Measurements from ENCODE around the gene GOLT1B. TPM values are rescaled to one million over a fixed set of nuclear protein-coding genes. Genes with fewer than 3 reads are reported as not detected.

GOLT1B gene
- total RNA-seq, 1 experiment from 2014 or later, result 19.0 TPM

- no peaks in the 10 kb centered on the region for H3K9me2 ChIP-seq (replicated peaks; ENCODE audit: low read length)
- H3F3A ChIP-seq (ENCODE audit: low read length, unreplicated experiment), result no peaks in the 10 kb centered on the region
- no peaks in the 10 kb centered on the region for H3K27me3 ChIP-seq (ENCODE audit: low read length)
- no TSS peak for BruUV-seq (replicated peaks)
- intact Hi-C loops (cut with micrococcal nuclease), result no loop called here
- H3K9me3 ChIP-seq (ENCODE audit: low read length), result no peaks in the 10 kb centered on the region
- H2AFZ ChIP-seq (ENCODE audit: low read length), result no peak overlapping the region
- H3K9ac ChIP-seq (ENCODE audit: low read length), result no peak overlapping the region
- DNase-seq (no peak), ATAC-seq (no peak)
- ChIA-PET POLR2A (ENCODE audit: unreplicated experiment) (no interaction called here), CTCF (no interaction called here)
- H3K36me3 ChIP-seq (ENCODE audit: low read depth, low read length), result peaks cover 7% of the 10 kb centered on the region
- TF ChIP-seq CTCF (conservative IDR thresholded peaks at IDR 0.05; ENCODE audit: low read depth, low read length) (no peak), EZH2 (IDR thresholded peaks at IDR 0.05; ENCODE audit: low read length, unreplicated experiment) (no peak), EZH2phosphoT487 (IDR thresholded peaks at IDR 0.05; ENCODE audit: borderline replicate concordance, low read length) (no peak)
- H4K20me1 ChIP-seq (ENCODE audit: low read length), result peaks cover 23% of the 10 kb centered on the region
- H3K4me3 ChIP-seq (ENCODE audit: low read length), result no peak overlapping the region
- H3K79me2 ChIP-seq (ENCODE audit: low read length), result peaks cover 49% of the 10 kb centered on the region
- H3K4me1 ChIP-seq (ENCODE audit: insufficient read depth, low read length), result peaks cover 8% of the 10 kb centered on the region
- H3K27ac ChIP-seq (ENCODE audit: low read length), result no peak overlapping the region
- no peak overlapping the region for H3K4me2 ChIP-seq (ENCODE audit: low read length)
Observed at GRCh38 chr12:21507849-21508248, 6.3 kb downstream of the GOLT1B start.

- ChIA-PET CTCF (no interaction called here), POLR2A (ENCODE audit: unreplicated experiment) (no interaction called here)
- H3K4me3 ChIP-seq (ENCODE audit: low read length), result no peak overlapping the region
- no peak overlapping the region for H3K9ac ChIP-seq (ENCODE audit: low read length)
- intact Hi-C loops (cut with micrococcal nuclease), result no loop called here
- no peaks in the 10 kb centered on the region for H3F3A ChIP-seq (ENCODE audit: low read length, unreplicated experiment)
- peaks cover 7% of the 10 kb centered on the region for H3K36me3 ChIP-seq (ENCODE audit: low read depth, low read length)
- H2AFZ ChIP-seq (ENCODE audit: low read length), result no peak overlapping the region
- H3K9me3 ChIP-seq (ENCODE audit: low read length), result no peaks in the 10 kb centered on the region
- H4K20me1 ChIP-seq (ENCODE audit: low read length), result peaks cover 9% of the 10 kb centered on the region; the same call in 1 of the 2 replicates
- no peak for ATAC-seq
- H3K79me2 ChIP-seq (ENCODE audit: low read length), result peaks cover 30% of the 10 kb centered on the region
- no peak for TF ChIP-seq CTCF (conservative IDR thresholded peaks at IDR 0.05; ENCODE audit: low read depth, low read length)
- no peak for TF ChIP-seq EZH2 (IDR thresholded peaks at IDR 0.05; ENCODE audit: low read length, unreplicated experiment)
- no peak for TF ChIP-seq EZH2phosphoT487 (IDR thresholded peaks at IDR 0.05; ENCODE audit: borderline replicate concordance, low read length)
- H3K27me3 ChIP-seq (ENCODE audit: low read length), result no peaks in the 10 kb centered on the region
- no peaks in the 10 kb centered on the region for H3K9me2 ChIP-seq (replicated peaks; ENCODE audit: low read length)
- no peak overlapping the region for H3K4me2 ChIP-seq (ENCODE audit: low read length)
- BruUV-seq (replicated peaks), result no TSS peak
- no peak for DNase-seq
- no peaks in the 10 kb centered on the region for H3K4me1 ChIP-seq (ENCODE audit: insufficient read depth, low read length)
- H3K27ac ChIP-seq (ENCODE audit: low read length), result no peak overlapping the region
Observed at GRCh38 chr12:21509768-21510167, 8.2 kb downstream of the GOLT1B start.

- no TSS peak for BruUV-seq (replicated peaks)
- no peak overlapping the region for H3K4me3 ChIP-seq (ENCODE audit: low read length)
- no peaks in the 10 kb centered on the region for H3F3A ChIP-seq (ENCODE audit: low read length, unreplicated experiment)
- no peaks in the 10 kb centered on the region for H3K27me3 ChIP-seq (ENCODE audit: low read length)
- H3K4me1 ChIP-seq (ENCODE audit: insufficient read depth, low read length), result no peaks in the 10 kb centered on the region
- no peak overlapping the region for H3K4me2 ChIP-seq (ENCODE audit: low read length)
- DNase-seq, result no peak
- no peak for TF ChIP-seq CTCF (conservative IDR thresholded peaks at IDR 0.05; ENCODE audit: low read depth, low read length)
- TF ChIP-seq EZH2 (IDR thresholded peaks at IDR 0.05; ENCODE audit: low read length, unreplicated experiment), result no peak
- TF ChIP-seq EZH2phosphoT487 (IDR thresholded peaks at IDR 0.05; ENCODE audit: borderline replicate concordance, low read length), result no peak
- no peaks in the 10 kb centered on the region for H3K9me2 ChIP-seq (replicated peaks; ENCODE audit: low read length)
- no peaks in the 10 kb centered on the region for H3K9me3 ChIP-seq (ENCODE audit: low read length)
- H3K27ac ChIP-seq (ENCODE audit: low read length), result no peak overlapping the region
- ChIA-PET POLR2A (ENCODE audit: unreplicated experiment) (no interaction called here), CTCF (no interaction called here)
- H3K9ac ChIP-seq (ENCODE audit: low read length), result no peak overlapping the region
- no peaks in the 10 kb centered on the region for H4K20me1 ChIP-seq (ENCODE audit: low read length)
- intact Hi-C loops (cut with micrococcal nuclease), result no loop called here
- no peak overlapping the region for H2AFZ ChIP-seq (ENCODE audit: low read length)
- ATAC-seq, result no peak
- H3K79me2 ChIP-seq (ENCODE audit: low read length), result no peaks in the 10 kb centered on the region
- H3K36me3 ChIP-seq (ENCODE audit: low read depth, low read length), result peaks cover 9% of the 10 kb centered on the region
Observed at GRCh38 chr12:21516281-21516680, 14.7 kb downstream of the GOLT1B start.

All from PC-3 (cell line).